Transverse colon (tissue), 3 donors: ENCODE measurements around the gene KRIT1.

Source experiments
- CTCF ChIP-seq, 5 experiments: fragments of 200-600 bp in 3 of 5; fragments of 450-650 bp in 2 of 5; sonication (generic) in 3 of 5; IDR thresholded peaks; 1 replicate in 2 of 5; 2 replicates in 3 of 5; pipeline ENCODE4 v1.5.1; 2016 to 2017; ENCODE audit warnings: antibody characterized with exemption in 5 of 5, inconsistent platforms in 3 of 5, mild to moderate bottlenecking in 2 of 5, moderate library complexity in 1 of 5
- EP300 ChIP-seq: sonication (generic); formaldehyde crosslinking; IDR thresholded peaks from one replicate; pipeline ENCODE4 v1.6.1; 2017; ENCODE audit warnings: antibody characterized with exemption, low read depth

DNA sequence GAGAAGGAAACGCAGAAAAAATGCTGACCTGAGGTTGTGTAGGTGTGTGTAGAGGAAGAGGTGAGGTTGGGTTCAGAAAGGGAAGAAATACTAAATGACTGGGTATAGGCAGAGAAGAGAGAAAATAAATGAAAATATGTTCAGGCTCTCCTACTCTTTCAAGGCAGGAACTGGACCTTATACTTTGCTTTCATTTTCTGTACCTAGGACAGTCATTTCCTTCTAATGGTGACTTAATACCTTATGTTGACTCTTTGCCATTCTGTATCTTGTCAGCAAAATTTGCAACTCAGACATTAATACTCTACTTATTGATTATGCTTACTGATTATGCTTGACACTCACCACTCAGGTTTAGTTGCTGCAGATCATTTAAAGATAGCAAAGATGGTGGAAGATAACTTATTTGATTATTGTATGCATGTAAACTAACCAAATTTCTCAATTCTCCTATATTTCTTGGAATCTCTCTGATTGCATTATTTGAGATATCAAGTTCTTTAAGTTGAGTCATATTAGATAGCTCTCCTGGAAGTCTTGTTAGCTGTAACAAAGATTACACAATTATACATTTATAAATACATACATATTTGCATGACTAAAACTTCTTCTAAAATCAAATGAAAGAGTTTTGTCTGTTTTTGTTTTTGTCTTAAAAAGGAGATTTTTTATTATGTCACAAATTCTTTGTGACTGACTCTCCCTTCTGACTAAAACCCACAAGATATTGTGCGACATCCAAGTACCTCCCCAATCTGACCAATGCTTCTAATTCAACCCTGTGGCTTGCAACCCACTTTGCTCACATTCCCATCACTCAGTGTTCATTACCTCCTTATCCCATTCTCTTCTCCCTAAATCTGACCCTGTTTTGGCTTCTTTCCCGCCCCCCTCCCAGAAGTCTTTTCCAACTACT, 86.8 kb downstream of the KRIT1 start:
- TF ChIP-seq EP300: no peak
- no peak for TF ChIP-seq CTCF (IDR thresholded peaks at IDR 0.05)
